ENCODE data around the gene GCKR. TPM values are rescaled to one million over a fixed set of nuclear protein-coding genes. Genes with fewer than 3 reads are reported as not detected.

GCKR gene
- total and polyA plus RNA-seq, 2 of the 13 experiments (the other 11 are each of a cell fraction or from before 2014, with no cell fraction given) = 15.2 to 48.3 TPM

DNA sequence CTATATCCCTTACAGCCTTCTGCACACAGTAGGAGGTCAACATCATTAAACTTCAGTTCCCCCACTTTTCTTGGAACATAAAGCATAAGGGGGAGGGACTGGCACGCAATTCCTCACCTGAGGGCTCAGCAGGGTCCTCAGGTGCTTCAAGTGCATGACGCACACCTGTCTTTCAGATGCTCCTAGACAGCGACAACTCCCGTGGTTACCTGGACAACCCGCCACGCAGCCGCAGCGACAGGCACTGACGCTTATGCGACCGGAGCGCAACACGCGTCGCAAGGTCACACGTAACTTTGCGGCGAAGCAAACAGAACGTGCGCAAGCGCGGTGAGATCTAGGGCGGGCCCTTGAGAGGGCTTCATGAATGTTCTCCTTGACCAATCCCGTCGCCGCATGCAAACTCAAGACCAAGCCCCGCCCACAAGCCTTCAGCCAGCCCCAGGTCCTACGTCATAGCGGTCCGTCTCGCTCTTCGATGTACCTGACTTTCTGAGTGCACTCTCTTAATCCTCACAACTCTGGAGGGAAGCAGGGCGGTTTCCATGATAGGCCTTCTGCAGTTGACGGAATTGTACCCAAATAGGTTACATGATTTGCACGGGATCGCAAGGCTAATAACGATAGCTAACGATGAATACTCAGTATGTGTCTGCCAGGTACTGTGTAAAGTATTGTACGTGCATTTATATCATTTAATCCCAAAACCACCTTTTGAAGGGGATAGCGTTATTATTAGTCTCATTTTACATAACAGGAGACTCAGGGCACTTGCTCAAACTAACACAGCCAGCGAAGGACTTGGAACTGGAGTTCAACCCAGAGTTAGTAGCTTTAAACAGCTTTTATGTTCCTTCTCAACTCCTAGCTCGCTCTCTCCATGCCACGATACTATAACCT, 6.9 kb upstream of the GCKR start, which contains the start of gene IFT172 (continued):
- TF ChIP-seq ELF4 (CRISPR knock-in tag; IDR thresholded peaks at IDR 0.05; ENCODE audit: borderline replicate concordance) (no peak), HOXD1 (CRISPR knock-in tag; IDR thresholded peaks at IDR 0.05) (no peak), NFATC3 (CRISPR knock-in tag; IDR thresholded peaks at IDR 0.05) (no peak; the same call in 1 of the 2 replicates), ZNF276 (CRISPR knock-in tag; IDR thresholded peaks at IDR 0.05; ENCODE audit: low read depth) (no peak), TARDBP (CRISPR knock-in tag; IDR thresholded peaks at IDR 0.05) (peak; percentile 82), CSRNP1 (CRISPR knock-in tag; IDR thresholded peaks at IDR 0.05) (no peak; the same call in 1 of the 2 replicates), ZNF746 (CRISPR knock-in tag; IDR thresholded peaks at IDR 0.05) (no peak), ZSCAN20 (CRISPR knock-in tag; IDR thresholded peaks at IDR 0.05; ENCODE audit: borderline replicate concordance) (no peak), PRMT3 (CRISPR knock-in tag; IDR thresholded peaks at IDR 0.05; ENCODE audit: borderline replicate concordance, low read depth) (no peak)
- TF ChIP-seq, protein P1, sequence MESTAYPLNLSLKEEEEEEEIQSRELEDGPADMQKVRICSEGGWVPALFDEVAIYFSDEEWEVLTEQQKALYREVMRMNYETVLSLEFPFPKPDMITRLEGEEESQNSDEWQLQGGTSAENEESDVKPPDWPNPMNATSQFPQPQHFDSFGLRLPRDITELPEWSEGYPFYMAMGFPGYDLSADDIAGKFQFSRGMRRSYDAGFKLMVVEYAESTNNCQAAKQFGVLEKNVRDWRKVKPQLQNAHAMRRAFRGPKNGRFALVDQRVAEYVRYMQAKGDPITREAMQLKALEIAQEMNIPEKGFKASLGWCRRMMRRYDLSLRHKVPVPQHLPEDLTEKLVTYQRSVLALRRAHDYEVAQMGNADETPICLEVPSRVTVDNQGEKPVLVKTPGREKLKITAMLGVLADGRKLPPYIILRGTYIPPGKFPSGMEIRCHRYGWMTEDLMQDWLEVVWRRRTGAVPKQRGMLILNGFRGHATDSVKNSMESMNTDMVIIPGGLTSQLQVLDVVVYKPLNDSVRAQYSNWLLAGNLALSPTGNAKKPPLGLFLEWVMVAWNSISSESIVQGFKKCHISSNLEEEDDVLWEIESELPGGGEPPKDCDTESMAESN (CRISPR knock-in tag; conservative IDR thresholded peaks at IDR 0.05) = peak; percentile 55; the same call in 1 of the 2 replicates
- TF ChIP-seq, protein P2, sequence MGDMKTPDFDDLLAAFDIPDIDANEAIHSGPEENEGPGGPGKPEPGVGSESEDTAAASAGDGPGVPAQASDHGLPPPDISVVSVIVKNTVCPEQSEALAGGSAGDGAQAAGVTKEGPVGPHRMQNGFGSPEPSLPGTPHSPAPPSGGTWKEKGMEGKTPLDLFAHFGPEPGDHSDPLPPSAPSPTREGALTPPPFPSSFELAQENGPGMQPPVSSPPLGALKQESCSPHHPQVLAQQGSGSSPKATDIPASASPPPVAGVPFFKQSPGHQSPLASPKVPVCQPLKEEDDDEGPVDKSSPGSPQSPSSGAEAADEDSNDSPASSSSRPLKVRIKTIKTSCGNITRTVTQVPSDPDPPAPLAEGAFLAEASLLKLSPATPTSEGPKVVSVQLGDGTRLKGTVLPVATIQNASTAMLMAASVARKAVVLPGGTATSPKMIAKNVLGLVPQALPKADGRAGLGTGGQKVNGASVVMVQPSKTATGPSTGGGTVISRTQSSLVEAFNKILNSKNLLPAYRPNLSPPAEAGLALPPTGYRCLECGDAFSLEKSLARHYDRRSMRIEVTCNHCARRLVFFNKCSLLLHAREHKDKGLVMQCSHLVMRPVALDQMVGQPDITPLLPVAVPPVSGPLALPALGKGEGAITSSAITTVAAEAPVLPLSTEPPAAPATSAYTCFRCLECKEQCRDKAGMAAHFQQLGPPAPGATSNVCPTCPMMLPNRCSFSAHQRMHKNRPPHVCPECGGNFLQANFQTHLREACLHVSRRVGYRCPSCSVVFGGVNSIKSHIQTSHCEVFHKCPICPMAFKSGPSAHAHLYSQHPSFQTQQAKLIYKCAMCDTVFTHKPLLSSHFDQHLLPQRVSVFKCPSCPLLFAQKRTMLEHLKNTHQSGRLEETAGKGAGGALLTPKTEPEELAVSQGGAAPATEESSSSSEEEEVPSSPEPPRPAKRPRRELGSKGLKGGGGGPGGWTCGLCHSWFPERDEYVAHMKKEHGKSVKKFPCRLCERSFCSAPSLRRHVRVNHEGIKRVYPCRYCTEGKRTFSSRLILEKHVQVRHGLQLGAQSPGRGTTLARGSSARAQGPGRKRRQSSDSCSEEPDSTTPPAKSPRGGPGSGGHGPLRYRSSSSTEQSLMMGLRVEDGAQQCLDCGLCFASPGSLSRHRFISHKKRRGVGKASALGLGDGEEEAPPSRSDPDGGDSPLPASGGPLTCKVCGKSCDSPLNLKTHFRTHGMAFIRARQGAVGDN (CRISPR knock-in tag; IDR thresholded peaks at IDR 0.05) = peak; percentile 98
- TF ChIP-seq, protein P3, sequence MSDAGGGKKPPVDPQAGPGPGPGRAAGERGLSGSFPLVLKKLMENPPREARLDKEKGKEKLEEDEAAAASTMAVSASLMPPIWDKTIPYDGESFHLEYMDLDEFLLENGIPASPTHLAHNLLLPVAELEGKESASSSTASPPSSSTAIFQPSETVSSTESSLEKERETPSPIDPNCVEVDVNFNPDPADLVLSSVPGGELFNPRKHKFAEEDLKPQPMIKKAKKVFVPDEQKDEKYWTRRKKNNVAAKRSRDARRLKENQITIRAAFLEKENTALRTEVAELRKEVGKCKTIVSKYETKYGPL (CRISPR knock-in tag; IDR thresholded peaks at IDR 0.05) = no peak

All from HepG2 (cell line).